IMR-90 (cell line): ENCODE data around the gene ZNF622. TPM values are rescaled to one million over a fixed set of nuclear protein-coding genes. Genes with fewer than 3 reads are reported as not detected.

Experiments
- ATAC-seq: fragments of 200-7000 bp; cut with Tn5 transposase; 2 replicates; pipeline ENCODE4 v1.9.1; 2020; ENCODE audit warnings: low read depth, mild to moderate bottlenecking, moderate library complexity
- BruUV-seq: library from RNA; stranded (reverse); fragments of 400-500 nt; replicated peaks from 2 replicates; lab custom pipeline; 2021; lab: Mats Ljungman, UMichigan
- CTCF ChIA-PET: fragments of 300-600 bp; formaldehyde crosslinking; extraction: SDS; loops from one replicate; lab custom pipeline; 2021; ENCODE audit warnings: antibody characterized with exemption; lab: Yijun Ruan, JAX
- POLR2A ChIA-PET: fragments of 300-600 bp; sonication (Branson Sonifier 250); formaldehyde crosslinking; loops from one replicate; lab custom pipeline; 2022; ENCODE audit warnings: antibody characterized with exemption; ENCODE audit not compliant: unreplicated experiment; lab: Charles Lee
- DNase-seq: peaks from one replicate; pipeline ENCODE4 v3.0.0; 2013
- H2AFZ ChIP-seq: replicated peaks from 2 replicates; pipeline ENCODE3; 2013; ENCODE audit warnings: low read length, mild to moderate bottlenecking; ENCODE audit not compliant: poor library complexity
- H2AK5ac ChIP-seq: 2 replicates; pipeline ENCODE4 v1.6.1; 2013; ENCODE audit warnings: low read depth, low read length, inconsistent platforms
- H2AK9ac ChIP-seq: replicated peaks from 2 replicates; pipeline ENCODE3; 2013; ENCODE audit warnings: mild to moderate bottlenecking, low read depth, low read length, moderate library complexity; ENCODE audit not compliant: poor library complexity
- H2BK120ac ChIP-seq: 2 replicates; pipeline ENCODE4 v1.6.1; 2013; ENCODE audit warnings: low read depth, low read length, inconsistent platforms
- H2BK15ac ChIP-seq: 3 replicates; pipeline ENCODE4 v1.6.1; 2013; ENCODE audit warnings: low read depth, low read length, inconsistent platforms
- H2BK20ac ChIP-seq: 2 replicates; pipeline ENCODE4 v1.6.1; 2013; ENCODE audit warnings: low read depth, mild to moderate bottlenecking, inconsistent platforms, low read length, moderate library complexity
- H2BK5ac ChIP-seq: 2 replicates; pipeline ENCODE4 v1.6.1; 2013; ENCODE audit warnings: mild to moderate bottlenecking, low read depth, low read length, inconsistent platforms; ENCODE audit not compliant: poor library complexity, severe bottlenecking
- H3K14ac ChIP-seq: replicated peaks from 2 replicates; pipeline ENCODE4 v1.6.1; 2013; ENCODE audit warnings: low read depth, low read length, inconsistent platforms
- H3K18ac ChIP-seq: 2 replicates; pipeline ENCODE4 v1.6.1; 2013; ENCODE audit warnings: low read depth, low read length, control low read depth
- H3K23ac ChIP-seq: 2 replicates; pipeline ENCODE4 v1.6.1; 2013; ENCODE audit warnings: low read depth, low read length, inconsistent platforms
- H3K27ac ChIP-seq: 2 replicates; pipeline ENCODE4 v1.5.1; 2013; ENCODE audit warnings: mild to moderate bottlenecking, control low read depth, low read length; ENCODE audit not compliant: insufficient read depth
- H3K27me3 ChIP-seq: 2 replicates; pipeline ENCODE4 v1.6.1; 2013; ENCODE audit warnings: low read length; ENCODE audit not compliant: control insufficient read depth, insufficient read depth
- H3K36me3 ChIP-seq: 2 replicates; pipeline ENCODE4 v1.6.1; 2013; ENCODE audit warnings: low read length, mixed read lengths; ENCODE audit not compliant: control insufficient read depth, insufficient read depth
- H3K4ac ChIP-seq: 2 replicates; pipeline ENCODE4 v1.6.1; 2013; ENCODE audit warnings: low read depth, low read length, inconsistent platforms
- H3K4me1 ChIP-seq: 2 replicates; pipeline ENCODE4 v1.6.1; 2013; ENCODE audit warnings: low read length, mixed read lengths; ENCODE audit not compliant: control insufficient read depth, insufficient read depth
- H3K4me2 ChIP-seq: 2 replicates; pipeline ENCODE4 v1.6.1; 2013; ENCODE audit warnings: low read depth, mild to moderate bottlenecking, control low read depth, low read length, moderate library complexity
- H3K4me3 ChIP-seq: 2 replicates; pipeline ENCODE4 v1.5.1; 2013; ENCODE audit warnings: low read depth, mild to moderate bottlenecking, control low read depth, low read length, moderate library complexity; ENCODE audit not compliant: insufficient read depth
- H3K56ac ChIP-seq: 2 replicates; pipeline ENCODE4 v1.6.1; 2013; ENCODE audit warnings: low read length, inconsistent platforms; ENCODE audit not compliant: insufficient read depth; ENCODE audit errors: extremely low read depth
- H3K79me1 ChIP-seq, 2 experiments: 2 replicates each; pipeline ENCODE4 v1.6.1; 2013; ENCODE audit warnings: low read length in 2 of 2, inconsistent platforms in 1 of 2, low read depth in 1 of 2
- H3K9ac ChIP-seq: 2 replicates; pipeline ENCODE4 v1.6.1; 2013; ENCODE audit warnings: low read depth, low read length, control low read depth
- H3K9me1 ChIP-seq: 2 replicates; pipeline ENCODE4 v1.6.1; 2013; ENCODE audit warnings: low read length, inconsistent platforms; ENCODE audit not compliant: insufficient read depth
- H3K9me3 ChIP-seq: 2 replicates; pipeline ENCODE4 v1.6.1; 2013; ENCODE audit warnings: low read length; ENCODE audit not compliant: control insufficient read depth, insufficient read depth
- H4K20me1 ChIP-seq: 2 replicates; pipeline ENCODE4 v1.6.1; 2013; ENCODE audit warnings: low read length, inconsistent platforms; ENCODE audit not compliant: insufficient read depth
- H4K5ac ChIP-seq: 2 replicates; pipeline ENCODE4 v1.6.1; 2013; ENCODE audit warnings: mild to moderate bottlenecking, low read depth, low read length, control low read depth
- H4K8ac ChIP-seq, 2 experiments: 2 replicates each; pipeline ENCODE4 v1.6.1; 2013; ENCODE audit warnings: low read depth in 2 of 2, low read length in 2 of 2, control low read depth in 1 of 2, inconsistent platforms in 1 of 2
- H4K91ac ChIP-seq: 2 replicates; pipeline ENCODE4 v1.6.1; 2013; ENCODE audit warnings: low read depth, low read length, inconsistent platforms; ENCODE audit not compliant: insufficient read depth
- CTCF ChIP-seq: conservative IDR thresholded peaks from 2 replicates; pipeline ENCODE4 v1.5.1; 2012; ENCODE audit warnings: mild to moderate bottlenecking, low read depth, low read length, improper control_type of control experiment
- MXI1 ChIP-seq: IDR thresholded peaks from 2 replicates; pipeline ENCODE4 v1.6.1; 2012; ENCODE audit warnings: low read depth, mild to moderate bottlenecking, low read length, moderate library complexity, borderline replicate concordance
- RFX5 ChIP-seq: IDR thresholded peaks from 2 replicates; pipeline ENCODE4 v1.8.0; 2012; ENCODE audit warnings: low read depth, mild to moderate bottlenecking, low read length, moderate library complexity
- WGBS, 2 experiments: methylation state at CpG; one replicate each; pipeline versions ENCODE4 v1.1.5 to v1.1.7; 2013; ENCODE audit warnings: missing lambda C conversion rate in 2 of 2; ENCODE audit not compliant: insufficient read length in 1 of 2; ENCODE audit errors: extremely low coverage in 2 of 2; 5-methylcytosine and 5-hydroxymethylcytosine counted together
- dilution Hi-C: fragments of 300-500 bp; cut with HindIII; formaldehyde crosslinking; loops from one replicate; pipeline ENCODE4 v1.14.3; 2018; ENCODE audit warnings: low sequenced_read_pairs; ENCODE audit not compliant: unreplicated experiment
- in situ Hi-C: fragments of 300-500 bp; cut with MboI; formaldehyde crosslinking; loops from 3 replicates; pipeline ENCODE4 v1.14.3; 2019; ENCODE audit warnings: low sequenced_read_pairs, inconsistent platforms, mixed read lengths
- intact Hi-C: fragments of 100-400 bp; cut with micrococcal nuclease; formaldehyde crosslinking; loops from 2 replicates; pipeline ENCODE4 v1.10.0; 2022
- polyA plus RNA-seq, 3 experiments: library from polyadenylated mRNA; depleted of rRNA; stranded (reverse); fragments of >200 nt; gene quantifications; 2 replicates each; pipeline ENCODE4 v1.2.3, GENCODE V29; 2012; ENCODE audit warnings: low replicate concordance in 1 of 3
- total RNA-seq: library from RNA; depleted of rRNA; stranded (reverse); fragments of >200 nt; gene quantifications from 2 replicates; pipeline ENCODE4 v1.2.3, GENCODE V29; 2012

Gene ZNF622
- total and polyA plus RNA-seq, 2 of the 4 experiments (the other 2 are of a cell fraction), result 19.5 to 49.3 TPM

GRCh38 chr5:16414861-16415260, 50.7 kb downstream of the ZNF622 start:
- H4K8ac ChIP-seq, result no peak overlapping the region
- no peak overlapping the region for H2BK5ac ChIP-seq
- no peak overlapping the region for H3K23ac ChIP-seq
- ATAC-seq, result no peak
- H3K9me3 ChIP-seq, result no peaks in the 10 kb centered on the region
- WGBS, 2 experiments, result 0% methylated on average over 1 of the region's 2 CpGs; no CpG with 5 or more reads in 1 of the 2 experiments
- no peaks in the 10 kb centered on the region for H3K9me1 ChIP-seq
- H4K5ac ChIP-seq, result no peak overlapping the region
- H3K36me3 ChIP-seq, result no peaks in the 10 kb centered on the region
- H3K27me3 ChIP-seq, result peaks cover 5% of the 10 kb centered on the region
- intact Hi-C loops (no loop called here), dilution Hi-C loops (no loop called here), in situ Hi-C loops (no loop called here)
- no peak overlapping the region for H2BK20ac ChIP-seq
- no peak overlapping the region for H3K56ac ChIP-seq
- H3K18ac ChIP-seq, result no peak overlapping the region
- H2AK5ac ChIP-seq, result no peak overlapping the region
- no peak overlapping the region for H3K4ac ChIP-seq
- no peak for DNase-seq
- H3K4me3 ChIP-seq, result no peak overlapping the region
- no peaks in the 10 kb centered on the region for H3K79me1 ChIP-seq
- no peak overlapping the region for H3K14ac ChIP-seq
- H3K27ac ChIP-seq, result no peak overlapping the region
- no peak overlapping the region for H2BK120ac ChIP-seq
- no peaks in the 10 kb centered on the region for H4K20me1 ChIP-seq
- POLR2A ChIA-PET, result no interaction called here
- H2AFZ ChIP-seq, result no peak overlapping the region
- no peak overlapping the region for H3K9ac ChIP-seq
- CTCF ChIA-PET, result no interaction called here
- no TSS peak for BruUV-seq
- no peak for TF ChIP-seq CTCF
- no peak for TF ChIP-seq MXI1
- TF ChIP-seq RFX5, result no peak
- H3K4me2 ChIP-seq, result no peak overlapping the region
- H2BK15ac ChIP-seq, result no peak overlapping the region
- no peak overlapping the region for H2AK9ac ChIP-seq
- no peaks in the 10 kb centered on the region for H3K4me1 ChIP-seq
- no peak overlapping the region for H4K91ac ChIP-seq
